GM19239 (cell line): ENCODE results near the gene CD8B.

Experiments
- DNase-seq: peaks from one replicate; pipeline ENCODE4 v3.0.0; 2011; ENCODE audit warnings: low spot score; ENCODE audit not compliant: insufficient read length
- FAIRE-seq: peaks from 2 replicates; lab custom pipeline; 2011; peaks lifted over from hg19 to GRCh38; lab: Jason Lieb, UNC

Gene CD8B

DNA sequence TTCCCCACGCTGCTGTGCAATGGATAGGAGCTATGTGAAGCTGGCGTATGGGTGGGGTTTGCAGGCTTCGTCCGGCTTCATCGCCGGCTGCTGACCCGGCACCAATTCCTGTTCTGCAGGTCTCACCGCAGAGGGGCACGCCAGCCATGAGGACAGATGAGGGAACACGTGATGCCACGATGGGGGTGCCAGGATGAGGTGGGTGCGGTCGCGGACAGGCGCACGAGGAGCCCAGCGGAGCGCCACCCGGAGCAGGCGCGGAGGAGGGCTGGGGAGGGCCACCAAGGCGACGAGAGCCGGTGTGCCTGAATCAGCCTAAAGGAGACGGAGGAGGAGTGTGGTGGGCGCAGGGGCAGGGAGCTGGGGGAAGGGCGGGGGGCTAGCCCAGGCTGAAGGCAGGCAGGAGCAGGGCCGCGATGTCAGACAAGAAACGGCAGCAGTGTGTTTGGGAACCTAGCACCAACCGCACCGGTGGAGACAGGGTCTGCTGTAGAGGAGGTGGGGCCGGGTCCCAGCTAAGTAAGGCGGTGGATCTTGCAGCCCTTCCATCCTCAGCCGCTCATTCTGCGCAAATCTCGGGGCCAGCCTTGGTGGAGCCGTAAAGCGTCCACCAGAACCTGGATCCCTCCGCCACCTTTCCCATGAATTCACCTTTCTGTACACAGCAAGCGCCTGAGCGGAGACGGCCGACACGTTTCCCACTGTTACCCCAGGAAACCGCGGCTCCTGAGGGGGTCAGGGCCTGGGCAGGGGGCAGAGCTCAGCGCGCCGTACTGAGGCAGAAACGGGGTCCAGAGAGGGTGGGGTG is 54.0 kb downstream of the CD8B start:
- no peak for DNase-seq
- FAIRE-seq: no peak

DNA sequence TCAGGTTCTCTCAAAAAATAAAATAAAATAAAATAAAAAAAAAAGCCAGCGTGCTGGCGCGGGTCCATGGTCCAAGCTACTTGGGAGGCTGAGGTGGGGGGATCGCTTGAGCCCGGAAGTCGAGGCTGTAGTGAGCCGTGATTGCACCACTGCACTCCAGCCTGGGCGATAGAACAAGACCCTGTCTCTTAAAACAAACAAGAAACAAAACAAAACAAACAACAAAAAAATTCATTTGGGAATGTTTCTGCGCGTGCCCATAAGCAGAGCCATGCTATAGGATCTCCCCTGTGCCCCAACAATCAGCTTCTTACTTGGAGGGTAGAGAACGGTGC is 54.6 kb downstream of the CD8B start:
- no peak for FAIRE-seq
- DNase-seq: no peak

DNA sequence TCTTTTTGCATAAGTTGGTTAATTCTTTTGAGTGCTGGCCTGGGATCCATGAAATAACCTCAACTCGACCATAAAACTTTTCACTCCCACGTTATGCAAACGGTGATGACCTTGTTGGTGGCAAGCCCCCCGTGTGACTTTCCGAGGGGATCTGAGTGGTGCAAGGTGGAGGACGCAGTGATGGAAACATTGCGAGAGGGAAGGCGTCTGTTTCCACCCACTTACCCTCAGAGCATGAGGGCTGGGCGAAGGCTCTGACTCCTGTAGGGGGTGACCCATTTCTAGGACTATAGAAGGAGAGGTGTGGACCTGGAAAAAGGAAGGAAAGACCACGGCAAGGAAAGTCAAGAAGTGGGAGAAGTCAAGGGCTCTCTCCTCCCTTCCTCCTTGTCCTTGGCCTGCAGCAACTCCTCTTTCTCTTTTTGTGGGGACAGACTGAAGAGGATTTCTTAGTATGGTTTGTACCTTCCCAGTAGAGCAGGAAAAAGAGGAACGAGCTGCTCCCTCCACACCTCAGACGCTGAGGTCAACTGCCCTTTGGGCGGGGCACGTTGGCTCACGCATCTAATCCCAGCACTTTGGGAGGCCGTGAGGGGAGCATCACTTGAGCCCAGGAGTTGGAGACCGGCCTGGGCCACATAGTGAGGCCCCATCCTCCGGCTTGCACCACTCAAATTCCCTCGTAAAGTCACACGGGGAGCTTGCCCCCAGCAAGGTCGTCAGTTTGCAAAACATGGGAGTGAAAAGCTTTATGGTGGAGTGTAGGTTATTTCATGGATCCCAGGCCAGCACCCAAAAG is 55.4 kb downstream of the CD8B start:
- DNase-seq (no peak), FAIRE-seq (no peak)

DNA sequence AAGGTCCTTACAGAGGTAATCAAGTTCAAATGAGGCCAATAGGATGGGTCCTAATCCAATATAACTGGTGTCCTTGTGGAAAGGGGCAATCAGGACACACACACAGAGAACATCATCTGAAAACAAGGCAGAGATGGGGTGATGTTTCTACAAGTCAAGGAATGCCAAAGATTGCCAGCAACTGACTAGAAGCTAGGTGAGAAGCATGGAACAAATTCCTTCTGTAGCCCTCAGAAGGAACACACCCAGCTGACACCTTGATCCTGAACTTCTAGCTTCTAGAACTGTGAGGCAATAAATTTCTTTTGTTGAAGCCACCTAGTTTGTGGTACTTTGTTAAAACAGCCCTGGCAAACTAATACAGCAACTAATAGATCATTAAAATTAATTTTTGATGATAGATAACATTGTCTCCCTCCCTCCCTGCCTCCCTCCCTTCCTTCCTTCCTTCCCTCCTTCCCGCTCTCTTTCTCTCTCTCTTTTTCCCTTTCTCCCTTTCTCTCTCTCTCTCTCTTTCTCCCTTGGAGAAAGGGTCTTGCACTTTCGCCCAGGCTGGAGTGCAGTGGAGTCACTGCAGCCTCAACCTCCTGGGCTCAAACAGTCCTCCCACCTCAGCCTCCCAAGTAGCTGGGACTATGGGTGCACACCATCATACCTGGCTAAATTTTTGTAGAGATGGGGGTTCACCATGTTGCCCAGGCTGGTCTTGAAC is 60.7 kb downstream of the CD8B start:
- DNase-seq (no peak), FAIRE-seq (no peak)

DNA sequence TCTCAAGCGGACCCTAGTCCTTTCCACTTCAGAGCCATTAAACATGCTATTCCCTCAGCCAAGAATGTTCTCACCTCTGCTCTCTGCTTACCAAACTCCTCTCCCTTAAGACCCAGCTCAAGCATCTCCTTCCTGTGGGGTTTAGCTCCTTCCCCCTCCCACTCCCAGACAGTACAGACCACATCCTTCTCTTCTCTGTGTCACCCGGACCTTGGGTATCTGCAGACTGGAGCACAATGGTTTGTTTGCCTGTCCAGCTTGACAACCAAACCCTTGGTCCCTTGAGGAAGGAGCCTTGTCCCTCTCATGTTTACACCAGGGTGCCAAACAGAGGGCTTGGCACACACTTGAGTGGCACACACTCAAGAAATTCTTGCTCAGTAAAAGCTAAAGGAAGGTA is 66.8 kb downstream of the CD8B start:
- no peak for FAIRE-seq
- no peak for DNase-seq

DNA sequence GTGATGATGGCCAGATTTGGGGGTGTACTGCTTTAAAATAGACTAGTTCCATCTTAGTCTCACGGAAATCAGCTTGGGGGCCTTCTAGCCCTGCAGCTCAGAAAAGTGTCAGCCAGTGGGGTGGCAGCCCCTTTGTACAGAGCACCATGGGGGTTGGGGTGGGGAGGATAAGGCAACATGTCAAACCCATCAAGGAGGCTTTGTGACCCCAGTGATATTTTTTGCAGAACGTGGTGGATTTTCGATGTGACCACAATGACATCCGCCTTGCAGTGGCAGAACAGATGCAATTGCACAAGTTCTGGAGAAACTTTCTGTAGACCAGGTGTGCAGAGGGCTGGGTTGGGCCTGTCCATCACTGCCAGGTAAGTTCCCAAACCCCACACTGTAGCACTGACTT is 67.9 kb downstream of the CD8B start:
- FAIRE-seq: no peak

DNA sequence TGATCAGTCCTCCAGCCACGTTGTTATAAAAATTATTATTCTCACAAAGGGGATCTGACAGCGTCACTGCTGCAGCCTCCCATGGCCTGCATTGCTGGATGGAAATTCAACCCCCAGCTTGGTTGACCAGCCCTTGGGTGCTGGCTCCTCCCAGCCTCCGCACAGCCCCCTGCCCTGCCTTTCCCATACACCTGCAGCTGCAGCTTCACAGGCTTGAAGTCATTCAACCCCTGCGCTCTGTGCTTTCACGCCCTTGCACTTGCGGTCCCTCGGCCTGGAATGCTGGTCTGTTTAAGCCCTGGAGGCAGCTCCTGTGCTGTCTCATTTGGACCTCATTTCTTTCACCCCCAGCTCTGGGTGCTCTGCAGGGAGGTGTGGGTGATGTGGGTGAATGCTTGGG is 70.1 kb downstream of the CD8B start:
- DNase-seq: no peak
- no peak for FAIRE-seq

More for the DNA sequence above, 67.9 kb downstream of the CD8B start:
- no peak for DNase-seq

DNA sequence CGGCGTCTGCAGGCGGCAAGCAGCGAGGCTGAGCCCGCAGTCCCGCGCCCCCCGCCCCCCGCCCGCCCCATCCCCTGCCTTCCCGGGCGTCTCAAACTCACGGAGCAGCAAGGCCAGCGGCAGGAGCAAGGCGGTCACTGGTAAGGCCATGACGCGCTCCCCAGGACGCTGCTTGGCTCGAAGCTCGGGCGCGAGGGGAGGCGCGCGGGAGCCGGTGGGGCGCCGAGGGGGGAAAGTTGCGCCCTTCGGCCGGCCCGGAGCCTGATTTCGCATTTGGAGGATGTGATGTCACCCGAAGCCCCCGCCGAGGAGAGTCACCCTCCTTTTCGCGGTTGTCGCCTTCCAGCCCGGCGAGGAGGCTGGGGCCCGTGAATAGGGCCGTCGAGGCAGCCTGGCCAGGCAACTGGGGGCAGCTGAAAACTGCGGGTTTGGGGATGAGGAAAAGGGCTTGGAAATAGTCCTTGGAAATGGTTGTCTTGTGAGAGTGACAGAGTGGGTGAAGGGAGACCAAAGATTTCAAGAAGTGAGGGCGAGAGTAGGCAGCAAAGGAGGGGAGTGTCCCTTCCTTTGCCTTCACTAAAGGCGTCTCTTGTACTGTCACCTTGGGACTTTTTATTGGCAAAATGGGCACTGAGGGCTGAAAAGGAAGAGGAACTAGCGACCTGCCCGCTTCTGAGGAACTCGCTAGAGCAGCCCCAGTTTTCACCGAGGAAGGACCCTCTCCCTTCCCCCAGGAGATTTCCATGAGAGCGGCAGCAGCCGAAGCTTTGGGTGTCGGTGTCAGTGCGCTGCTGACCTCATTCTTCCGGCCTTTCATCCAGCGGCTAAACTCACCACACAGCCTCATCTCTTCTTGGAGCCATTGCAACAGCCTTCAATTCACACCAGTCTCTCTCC is 70.8 kb downstream of the CD8B start, which contains the start of gene CD8A:
CD8A (minus strand) TSS at position 238 of the 897 bp plus-strand sequence; CDS start at position 150, 88 bp downstream.
- DNase-seq (no peak), FAIRE-seq (no peak)

DNA sequence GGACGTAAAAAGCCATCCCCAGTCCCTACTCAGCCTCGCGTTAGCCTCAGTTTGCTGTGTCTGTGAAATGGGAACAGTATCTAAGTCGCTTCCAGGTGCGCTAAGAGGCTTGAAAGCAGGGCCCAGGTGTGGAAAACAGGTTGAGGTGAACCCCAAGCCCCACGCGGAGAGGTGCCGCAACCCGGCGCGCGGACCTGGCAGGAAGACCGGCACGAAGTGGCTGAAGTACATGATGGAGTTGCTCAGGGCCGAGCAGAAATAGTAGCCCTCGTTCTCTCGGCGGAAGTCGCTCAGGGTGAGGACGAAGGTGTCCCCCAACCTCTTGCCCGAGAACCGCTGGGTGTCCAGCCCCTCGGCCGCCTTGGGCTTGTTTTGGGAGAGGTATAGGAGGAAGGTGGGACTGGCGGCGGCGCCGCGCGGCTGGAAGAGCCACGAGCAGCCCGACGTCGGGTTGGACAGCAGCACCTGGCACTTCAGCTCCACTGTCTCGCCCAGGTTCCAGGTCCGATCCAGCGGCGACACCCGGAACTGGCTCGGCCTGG is 71.5 kb downstream of the CD8B start:
- FAIRE-seq: no peak
- no peak for DNase-seq

DNA sequence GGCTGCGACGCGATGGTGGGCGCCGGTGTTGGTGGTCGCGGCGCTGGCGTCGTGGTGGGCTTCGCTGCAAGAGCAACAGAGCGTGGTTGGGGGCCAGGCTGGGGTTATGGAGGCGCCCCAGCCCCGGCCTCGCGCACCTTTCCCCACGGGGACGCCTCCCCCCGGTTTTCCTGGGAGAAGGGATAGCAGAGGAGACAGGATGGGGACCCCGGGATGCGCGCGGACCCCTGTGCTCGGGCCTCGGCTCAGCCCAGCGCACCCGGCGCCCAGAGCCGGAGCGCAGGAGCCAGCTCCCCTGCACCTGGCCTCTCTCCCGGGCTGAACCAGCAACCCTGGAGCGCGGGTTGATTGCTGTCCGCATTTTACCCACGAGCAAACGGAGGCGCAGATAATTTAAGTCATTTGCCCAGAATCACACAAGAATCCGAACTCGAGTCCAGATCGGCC is 72.0 kb downstream of the CD8B start:
- FAIRE-seq (no peak), DNase-seq (no peak)

DNA sequence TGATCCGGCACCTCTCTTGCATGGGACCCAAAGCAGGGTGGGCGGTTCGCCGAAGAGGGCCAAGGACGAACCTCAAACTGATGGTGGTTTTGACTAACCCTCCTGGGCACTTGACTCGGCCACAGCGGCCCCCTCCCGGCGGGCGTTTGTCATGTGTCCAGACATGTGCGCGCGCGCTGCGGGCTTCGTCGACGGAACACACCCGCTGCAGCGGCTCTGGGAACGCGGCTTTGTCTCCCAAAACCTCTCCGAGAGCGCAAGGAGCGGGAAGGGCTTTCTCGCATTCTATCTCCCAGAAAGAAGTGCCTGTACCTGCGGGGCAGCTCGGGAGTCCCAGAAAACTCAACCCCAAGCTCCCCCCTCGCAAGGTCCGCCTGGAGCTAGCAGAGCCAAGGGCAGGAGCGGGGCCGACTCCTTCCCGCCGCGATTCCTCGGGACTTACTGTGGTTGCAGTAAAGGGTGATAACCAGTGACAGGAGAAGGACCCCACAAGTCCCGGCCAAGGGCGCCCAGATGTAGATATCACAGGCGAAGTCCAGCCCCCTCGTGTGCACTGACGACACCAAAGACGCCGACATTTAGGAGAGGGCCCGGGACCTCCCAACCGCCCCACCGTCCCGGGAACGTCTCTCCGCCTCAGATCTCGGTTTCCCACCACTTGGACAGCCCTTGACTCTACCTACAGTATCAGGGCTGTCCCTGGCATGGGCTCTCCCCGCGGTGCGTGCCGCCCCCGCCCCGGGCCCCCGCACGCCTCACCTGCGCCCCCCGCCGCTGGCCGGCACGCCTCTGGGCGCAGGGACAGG is 72.6 kb downstream of the CD8B start:
- FAIRE-seq: no peak

DNA sequence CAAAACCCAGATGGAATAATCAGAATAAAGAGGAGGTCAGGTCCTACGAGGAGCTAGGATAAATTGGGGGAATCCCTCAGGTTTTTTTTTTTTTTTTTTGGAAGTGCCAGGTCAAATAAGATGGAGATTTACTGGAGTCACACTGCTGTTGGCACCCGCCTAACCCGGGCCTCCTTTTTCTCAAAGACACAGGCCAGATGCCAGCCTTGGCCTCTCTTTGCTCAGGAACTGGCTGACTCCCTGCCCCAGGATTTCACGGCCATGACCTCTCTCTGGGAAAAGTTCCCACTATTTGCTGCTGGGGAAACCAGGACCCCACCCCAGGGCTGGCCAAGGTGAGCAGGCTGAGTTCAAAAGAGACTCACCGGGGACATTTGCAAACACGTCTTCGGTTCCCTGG is 73.5 kb downstream of the CD8B start:
- DNase-seq (no peak), FAIRE-seq (no peak)

More for the DNA sequence above, 72.6 kb downstream of the CD8B start:
- no peak for DNase-seq

DNA sequence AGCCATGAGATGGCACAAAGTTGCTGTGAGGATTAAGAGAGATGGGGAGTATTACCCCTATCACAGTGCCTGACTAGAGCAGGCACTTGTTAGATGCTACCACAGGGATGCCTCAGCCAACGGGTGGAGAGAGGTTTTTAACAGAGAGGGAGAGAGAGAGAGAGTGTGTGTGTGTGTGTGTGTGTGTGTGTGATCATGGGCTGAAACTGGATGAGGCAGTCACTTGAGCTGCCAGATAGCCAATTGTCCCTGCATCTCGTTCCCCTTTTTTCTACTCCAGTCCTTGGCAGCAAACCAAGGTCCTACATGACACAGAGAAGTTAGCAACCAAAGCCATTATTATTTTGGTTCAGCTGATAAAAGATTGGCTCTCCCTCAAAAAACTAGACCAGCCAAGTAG is 74.0 kb downstream of the CD8B start:
- DNase-seq: no peak
- FAIRE-seq: no peak

DNA sequence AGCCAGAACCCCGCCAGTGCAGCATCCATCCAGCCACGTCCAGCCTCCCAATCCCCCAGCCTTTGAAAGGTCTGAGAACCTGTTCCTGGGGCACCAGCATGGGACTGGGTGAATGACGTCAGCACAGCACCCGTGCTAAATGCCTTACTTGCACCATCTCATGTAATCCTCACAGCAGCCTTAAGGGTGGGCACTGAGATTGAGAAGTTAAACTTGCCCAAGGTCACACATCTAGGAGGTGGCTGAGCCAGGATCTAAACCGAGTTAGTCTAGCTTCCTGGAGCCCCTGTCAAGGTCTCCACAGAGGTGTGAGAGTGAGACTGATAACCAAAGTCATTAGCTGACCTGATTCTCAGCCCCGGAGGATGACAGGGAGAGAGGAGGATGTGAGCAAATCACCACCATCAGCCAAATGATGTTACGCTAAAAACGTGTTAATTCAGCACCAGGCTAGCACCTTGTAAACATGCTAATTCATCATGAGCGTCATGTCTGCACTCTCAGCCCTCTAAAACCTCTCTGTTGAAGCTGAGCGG is 75.6 kb downstream of the CD8B start:
- no peak for FAIRE-seq
- no peak for DNase-seq

DNA sequence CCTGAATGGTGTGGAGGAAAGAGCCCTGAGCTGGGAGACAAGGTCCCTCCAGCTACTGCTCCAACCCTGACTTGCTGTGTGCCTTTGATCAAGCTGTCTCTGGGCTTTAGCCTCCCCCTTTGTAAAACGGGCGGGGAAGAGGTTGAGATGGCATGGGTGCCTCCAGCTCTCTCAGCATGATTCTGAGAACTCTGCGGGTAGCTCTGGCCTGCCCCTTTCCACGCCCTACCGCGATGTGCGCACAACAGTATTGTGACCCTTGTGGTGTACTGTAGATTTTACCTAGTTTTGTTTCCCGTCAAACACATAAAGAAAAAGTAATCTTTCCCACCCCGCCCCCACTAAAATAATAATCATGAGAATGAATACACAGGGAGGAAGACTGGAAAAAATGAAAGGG is 76.2 kb downstream of the CD8B start:
- DNase-seq (no peak), FAIRE-seq (no peak)

DNA sequence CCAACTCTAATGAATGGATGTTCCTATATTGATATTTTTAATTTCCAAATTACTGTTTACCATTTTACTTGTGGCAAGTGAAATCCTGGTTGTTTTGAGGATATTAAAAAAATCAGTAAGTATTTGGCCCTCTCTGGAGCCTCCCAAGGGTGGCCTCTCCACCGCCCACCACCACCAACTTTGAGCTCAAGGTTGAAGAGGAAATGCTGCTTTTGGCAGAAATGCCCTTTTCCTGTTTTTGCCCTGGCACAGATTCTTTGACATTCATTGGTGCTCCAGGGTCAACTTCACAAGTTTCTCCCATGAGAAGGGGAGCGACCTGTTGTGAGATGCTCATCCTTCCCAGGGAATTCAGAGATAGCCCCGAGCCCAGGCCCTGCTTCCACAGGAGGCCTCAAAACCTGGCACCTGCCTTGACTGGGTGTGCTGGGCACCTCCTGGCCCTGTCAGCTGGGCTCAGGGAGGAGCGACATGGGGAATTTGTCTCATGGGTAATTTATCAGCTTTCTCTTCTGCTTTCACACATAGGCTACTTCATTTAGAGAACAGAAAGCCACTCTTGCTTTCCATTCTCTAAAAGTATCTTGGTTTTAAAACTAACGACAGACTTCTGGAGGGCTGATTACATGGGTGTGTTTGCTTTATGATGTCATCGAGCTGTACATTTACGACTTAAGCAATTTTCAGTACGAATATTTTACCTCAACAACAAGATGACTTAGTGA is 77.9 kb downstream of the CD8B start:
- DNase-seq (peak; percentile 62), FAIRE-seq (peak; percentile 84)

DNA sequence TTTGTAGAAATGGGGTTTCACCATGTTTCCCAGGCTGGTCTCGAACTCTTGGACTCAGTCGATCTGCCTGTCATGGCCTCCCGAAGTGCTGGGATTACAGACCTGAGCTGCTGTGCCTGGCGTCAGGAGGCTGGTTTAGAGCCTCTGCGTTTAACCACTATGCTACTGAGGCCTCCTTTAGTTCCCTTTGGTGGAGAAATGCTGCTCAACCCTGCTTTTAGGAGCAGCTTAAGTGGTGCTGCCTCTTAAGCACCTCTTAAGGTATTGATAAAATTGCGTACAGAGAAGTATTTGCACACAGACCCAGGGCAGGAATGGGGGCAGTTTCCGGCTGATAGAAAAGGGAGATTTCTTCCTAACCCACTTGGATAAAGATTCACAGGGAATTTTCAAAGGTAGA is 78.9 kb downstream of the CD8B start:
- DNase-seq: no peak
- no peak for FAIRE-seq

DNA sequence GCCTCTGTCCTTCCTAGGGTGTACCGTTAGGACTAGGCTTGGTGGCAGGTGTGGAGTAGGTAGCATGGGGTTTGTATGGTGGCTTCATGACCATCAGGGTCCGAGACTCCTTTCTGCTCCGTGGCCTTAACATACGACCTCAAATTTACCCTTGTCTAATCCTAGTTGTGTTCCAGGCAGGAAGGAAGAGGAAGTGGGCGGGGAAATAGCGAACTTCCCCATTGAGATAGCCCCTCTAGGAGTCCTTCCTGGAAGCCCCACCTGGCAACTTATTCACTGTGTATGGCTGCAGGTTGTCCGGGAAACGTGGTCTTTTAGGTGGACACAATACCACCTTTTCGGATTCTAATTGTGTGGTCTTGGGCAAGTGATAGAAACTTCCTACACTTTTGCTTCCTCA is 80.3 kb downstream of the CD8B start:
- FAIRE-seq (no peak), DNase-seq (no peak)
